Stimulated activated CD4-positive, alpha-beta T cell treated with anti-CD3 and anti-CD28 coated beads, Interleukin-1b, Interleukin-23, amount 100 ng/mL, for 48 hours (primary cell): ENCODE measurements around the gene UGT1A3.
"Not testable (repeated sequence)": the region's sequence is repeated elsewhere in the genome, so short reads cannot be mapped to it uniquely, and the experiment has no call there.

Source experiments
- DNase-seq: peaks from one replicate; pipeline ENCODE4 v3.0.0-alpha.2; 2020

UGT1A3 gene

GRCh38 chr2:233728723-233729301 is at the start of gene UGT1A3:
Gene UGT1A3 (plus strand): TSS chr2:233729042. CDS start chr2:233729127, 85 bp downstream.
- no peak for DNase-seq

GRCh38 chr2:233679196-233679595 is 49.6 kb upstream of the UGT1A3 start:
- DNase-seq = no peak

- no peak for DNase-seq
Measured at GRCh38 chr2:233680361-233681045, 48.3 kb upstream of the UGT1A3 start.

GRCh38 chr2:233681521-233682099 is 47.2 kb upstream of the UGT1A3 start, which contains the start of gene UGT1A7:
Gene UGT1A7 (plus strand): TSS chr2:233681901. CDS start chr2:233681938, 37 bp downstream.
- no peak for DNase-seq

- DNase-seq = no peak
Measured at GRCh38 chr2:233684640-233685039, 44.2 kb upstream of the UGT1A3 start.

GRCh38 chr2:233686928-233687327 is 41.9 kb upstream of the UGT1A3 start:
- DNase-seq = no peak

GRCh38 chr2:233688341-233688740 is 40.5 kb upstream of the UGT1A3 start:
- no peak for DNase-seq

GRCh38 chr2:233689031-233689430 is 39.8 kb upstream of the UGT1A3 start:
- no peak for DNase-seq

GRCh38 chr2:233689501-233689900 is 39.3 kb upstream of the UGT1A3 start:
- no peak for DNase-seq

GRCh38 chr2:233690444-233690843 is 38.4 kb upstream of the UGT1A3 start:
- DNase-seq = no peak

- no peak for DNase-seq
Measured at GRCh38 chr2:233691443-233692433, 37.1 kb upstream of the UGT1A3 start.

- no peak for DNase-seq
Measured at GRCh38 chr2:233692648-233693047, 36.2 kb upstream of the UGT1A3 start, which contains the start of gene UGT1A6. Gene UGT1A6 (plus strand): TSS chr2:233692890. CDS start chr2:233693005, 115 bp downstream.

- DNase-seq = no peak
Measured at GRCh38 chr2:233693963-233694362, 34.9 kb upstream of the UGT1A3 start.

GRCh38 chr2:233698740-233699139 is 30.1 kb upstream of the UGT1A3 start:
- DNase-seq = no peak

- no peak for DNase-seq
Measured at GRCh38 chr2:233699424-233700027, 29.3 kb upstream of the UGT1A3 start.

GRCh38 chr2:233700028-233700635 is 28.7 kb upstream of the UGT1A3 start:
- no peak for DNase-seq

- not testable (repeated sequence) for DNase-seq
Measured at GRCh38 chr2:233700842-233701241, 28.0 kb upstream of the UGT1A3 start.

GRCh38 chr2:233702238-233702637 is 26.6 kb upstream of the UGT1A3 start:
- no peak for DNase-seq

GRCh38 chr2:233705911-233706506 is 22.8 kb upstream of the UGT1A3 start:
- DNase-seq = no peak

GRCh38 chr2:233706720-233707119 is 22.1 kb upstream of the UGT1A3 start:
- no peak for DNase-seq

GRCh38 chr2:233707940-233708644 is 20.8 kb upstream of the UGT1A3 start:
- DNase-seq = no peak
